Measurements from ENCODE around the gene ANKFN1. TPM values are rescaled to one million over a fixed set of nuclear protein-coding genes. Genes with fewer than 3 reads are reported as not detected.

Gene ANKFN1
- total and polyA plus RNA-seq, 2 donors from 2014 or later, result 0.19 TPM; not detected in 1

GRCh38 chr17:56359518-56359917, 206.2 kb downstream of the ANKFN1 start:
- Histone ChIP-seq H3K27ac (ENCODE audit: low read depth in 2 of 2, low read length in 2 of 2) (no peak overlapping the region), H3K4me1 (ENCODE audit: control insufficient read depth in 2 of 3, insufficient read depth in 2 of 3, low read depth in 1 of 3, low read length in 3 of 3) (no peaks in the 10 kb centered on the region), H3K9me3 (ENCODE audit: control insufficient read depth in 2 of 3, insufficient read depth in 1 of 3, low read length in 3 of 3) (no peaks in the 10 kb centered on the region), H3K9ac (ENCODE audit: low read length in 3 of 3) (no peak overlapping the region), H3K27me3 (ENCODE audit: control insufficient read depth, insufficient read depth, low read length) (no peaks in the 10 kb centered on the region), H3K36me3 (ENCODE audit: control insufficient read depth in 2 of 3, insufficient read depth in 3 of 3, low read length in 3 of 3) (no peaks in the 10 kb centered on the region), H3K4me3 (ENCODE audit: low read length in 3 of 3) (no peak overlapping the region)
- FAIRE-seq, result no peak
- intact Hi-C loops (cut with DNase I), result no loop called here
- TF ChIP-seq CTCF (IDR thresholded peaks at IDR 0.05; ENCODE audit: borderline replicate concordance, extremely low read depth, insufficient read depth), result no peak
- no peak for DNase-seq

DNA sequence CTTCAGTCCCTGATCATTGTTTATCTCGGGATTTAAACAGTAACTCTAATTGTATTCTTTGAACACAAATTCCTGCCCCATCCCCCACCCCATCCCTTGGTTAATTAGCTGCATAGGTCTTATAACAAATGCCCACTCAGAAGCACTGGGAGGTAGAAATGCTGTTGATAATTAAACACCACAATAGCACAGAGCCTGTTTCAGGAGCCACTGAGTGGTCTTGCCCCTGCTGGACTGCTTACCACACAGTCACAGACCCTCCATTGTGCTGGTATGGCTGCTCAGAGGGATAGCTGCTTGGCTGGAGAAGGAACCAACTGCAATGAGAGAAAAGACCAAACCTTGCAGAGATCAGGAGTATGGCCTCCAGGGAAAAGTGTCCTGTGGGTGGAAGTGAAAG, 214.1 kb downstream of the ANKFN1 start:
- H3K9ac ChIP-seq (ENCODE audit: low read length in 3 of 3), result no peak overlapping the region
- H3K27me3 ChIP-seq (ENCODE audit: control insufficient read depth, insufficient read depth, low read length), result no peaks in the 10 kb centered on the region
- no peaks in the 10 kb centered on the region for H3K4me1 ChIP-seq (ENCODE audit: control insufficient read depth in 2 of 3, insufficient read depth in 2 of 3, low read depth in 1 of 3, low read length in 3 of 3)
- DNase-seq (peak in 4 of 5 donors; percentile 59 to 79 (median 64)), FAIRE-seq (no peak)
- no peak for TF ChIP-seq CTCF (IDR thresholded peaks at IDR 0.05; ENCODE audit: borderline replicate concordance, extremely low read depth, insufficient read depth)
- H3K27ac ChIP-seq (ENCODE audit: low read depth in 2 of 2, low read length in 2 of 2), result no peak overlapping the region
- H3K4me3 ChIP-seq (ENCODE audit: low read length in 3 of 3), result no peak overlapping the region
- H3K9me3 ChIP-seq (ENCODE audit: control insufficient read depth in 2 of 3, insufficient read depth in 1 of 3, low read length in 3 of 3), result no peaks in the 10 kb centered on the region
- no peaks in the 10 kb centered on the region for H3K36me3 ChIP-seq (ENCODE audit: control insufficient read depth in 2 of 3, insufficient read depth in 3 of 3, low read length in 3 of 3)
- intact Hi-C loops (cut with DNase I), result no loop called here

DNA sequence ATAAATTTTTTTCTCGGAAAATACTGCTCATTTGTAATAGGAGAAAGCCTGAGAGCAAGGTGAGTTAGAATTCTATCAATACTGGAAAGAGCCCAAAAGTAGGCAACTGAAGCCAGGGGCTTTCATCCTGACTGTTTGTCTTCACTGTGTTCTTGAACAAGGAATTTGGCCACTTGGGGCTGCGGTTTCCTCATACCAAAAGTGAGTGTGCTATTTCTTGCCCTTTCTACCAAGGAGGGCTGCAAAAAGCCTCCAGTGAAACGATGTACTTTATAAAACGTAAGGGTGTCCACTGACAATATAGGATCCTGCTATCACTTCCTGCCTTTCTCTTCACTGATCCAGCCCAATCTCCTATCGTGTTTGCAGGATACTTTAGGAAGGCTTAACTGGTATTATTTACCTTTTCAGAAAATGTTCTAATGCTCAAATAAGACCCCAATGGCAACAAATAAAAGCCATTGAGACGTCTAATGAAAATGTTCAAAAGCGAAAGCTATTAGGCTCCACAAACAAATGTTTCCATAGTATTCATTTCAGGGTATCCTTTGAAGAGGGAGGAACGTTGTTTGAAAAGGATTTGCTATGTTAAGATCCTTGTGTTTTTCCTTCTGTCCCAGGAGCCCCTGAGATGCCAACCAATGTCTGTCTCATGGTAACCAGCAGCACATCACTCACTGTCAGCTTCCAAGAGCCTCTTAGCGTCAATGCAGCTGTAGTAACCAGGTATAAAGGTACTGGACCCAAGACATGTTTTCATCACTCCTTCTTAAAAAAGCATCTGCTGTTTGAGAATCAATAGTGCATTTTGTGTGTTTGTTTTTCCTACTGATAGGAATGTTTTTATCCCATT, 220.9 kb downstream of the ANKFN1 start:
- FAIRE-seq (no peak), DNase-seq (no peak)
- Histone ChIP-seq H3K9ac (ENCODE audit: low read length in 3 of 3) (no peak overlapping the region), H3K36me3 (ENCODE audit: control insufficient read depth in 2 of 3, insufficient read depth in 3 of 3, low read length in 3 of 3) (no peaks in the 10 kb centered on the region), H3K9me3 (ENCODE audit: control insufficient read depth in 2 of 3, insufficient read depth in 1 of 3, low read length in 3 of 3) (no peaks in the 10 kb centered on the region), H3K27me3 (ENCODE audit: control insufficient read depth, insufficient read depth, low read length) (no peaks in the 10 kb centered on the region), H3K27ac (ENCODE audit: low read depth in 2 of 2, low read length in 2 of 2) (no peak overlapping the region), H3K4me1 (ENCODE audit: control insufficient read depth in 2 of 3, insufficient read depth in 2 of 3, low read depth in 1 of 3, low read length in 3 of 3) (no peaks in the 10 kb centered on the region), H3K4me3 (ENCODE audit: low read length in 3 of 3) (no peak overlapping the region)
- intact Hi-C loops (cut with DNase I), result no loop called here
- TF ChIP-seq CTCF (IDR thresholded peaks at IDR 0.05; ENCODE audit: borderline replicate concordance, extremely low read depth, insufficient read depth), result no peak

Data from kidney (tissue), 14 donors.